ENCODE measurements around the gene LMF2. TPM values are rescaled to one million over a fixed set of nuclear protein-coding genes. Genes with fewer than 3 reads are reported as not detected.

The LMF2 gene
- total RNA-seq, 1 experiment from 2014 or later, result 56.9 TPM

- Histone ChIP-seq H4K20me1 (ENCODE audit: insufficient read depth) (no peaks in the 10 kb centered on the region), H3K4me1 (ENCODE audit: control insufficient read depth in 1 of 2, insufficient read depth in 2 of 2, low read length in 2 of 2) (peaks cover 4 to 8% of the 10 kb centered on the region in 2 experiments; a peak in 3 of 4 replicates), H3K27me3 (ENCODE audit: insufficient read depth, low read length) (no peaks in the 10 kb centered on the region), H3K9me2 (ENCODE audit: insufficient read depth) (no peaks in the 10 kb centered on the region), H3K4me2 (ENCODE audit: low read length) (no peak overlapping the region), H3K27ac (ENCODE audit: low read depth, low read length) (no peak overlapping the region), H3K36me3 (ENCODE audit: control insufficient read depth in 1 of 2, insufficient read depth in 2 of 2, low read length in 2 of 2) (0 out of 4 replicates have a peak, but pooled peaks cover 0 to 8% of the 10 kb centered on the region in 2 experiments), H3K79me2 (ENCODE audit: insufficient read depth, low read length) (0 out of 2 replicates have a peak, but pooled peaks cover 3% of the 10 kb centered on the region), H3K4me3 (replicated peaks in 1 of 2; ENCODE audit: low read depth in 1 of 2, low read length in 2 of 2) (no peak overlapping the region), H2AFZ (ENCODE audit: low read depth, low read length, poor library complexity, severe bottlenecking) (no peak overlapping the region), H3K9ac (ENCODE audit: low read length) (no peak overlapping the region), H3K9me3 (ENCODE audit: control insufficient read depth in 1 of 2, insufficient read depth in 1 of 2, low read depth in 1 of 2, low read length in 2 of 2) (no peaks in the 10 kb centered on the region)
- intact Hi-C loops (cut with micrococcal nuclease), result no loop called here
- ChIA-PET POLR2A (no interaction called here), RAD21 (ENCODE audit: low non-redundant PET in 1 of 2, low total read pairs in 2 of 2, uncharacterized antibody in 2 of 2, unreplicated experiment in 2 of 2) (no interaction called here), CTCF (no interaction called here)
- no peak for DNase-seq (ENCODE audit: low read depth, low spot score)
- ATAC-seq, result no peak
- TF ChIP-seq EZH2 (IDR thresholded peaks at IDR 0.05) (no peak), FOSL1 (IDR thresholded peaks at IDR 0.05; ENCODE audit: low read depth) (no peak), CBX3 (IDR thresholded peaks at IDR 0.05; ENCODE audit: low read depth) (no peak)
- BruUV-seq (replicated peaks), result no TSS peak
These were observed 7.0 kb downstream of the LMF2 start for GRCh38 chr22:50500452-50500851.

- H3K36me3 ChIP-seq (ENCODE audit: control insufficient read depth in 1 of 2, insufficient read depth in 2 of 2, low read length in 2 of 2), result no peaks in the 10 kb centered on the region
These were observed 9.1 kb downstream of the LMF2 start for GRCh38 chr22:50498322-50498890.

More at GRCh38 chr22:50498322-50498890, 9.1 kb downstream of the LMF2 start:
- Histone ChIP-seq H3K27me3 (ENCODE audit: insufficient read depth, low read length) (no peaks in the 10 kb centered on the region), H3K79me2 (ENCODE audit: insufficient read depth, low read length) (no peaks in the 10 kb centered on the region), H3K9me2 (ENCODE audit: insufficient read depth) (no peaks in the 10 kb centered on the region), H2AFZ (ENCODE audit: low read depth, low read length, poor library complexity, severe bottlenecking) (no peak overlapping the region), H3K27ac (ENCODE audit: low read depth, low read length) (no peak overlapping the region), H3K4me3 (replicated peaks in 1 of 2; ENCODE audit: low read depth in 1 of 2, low read length in 2 of 2) (peak overlapping the region in 1 of 2 experiments; percentile 9; a peak in 1 of 4 replicates), H4K20me1 (ENCODE audit: insufficient read depth) (no peaks in the 10 kb centered on the region), H3K4me1 (ENCODE audit: control insufficient read depth in 1 of 2, insufficient read depth in 2 of 2, low read length in 2 of 2) (peaks cover 4 to 8% of the 10 kb centered on the region in 2 experiments; a peak in 3 of 4 replicates), H3K9me3 (ENCODE audit: control insufficient read depth in 1 of 2, insufficient read depth in 1 of 2, low read depth in 1 of 2, low read length in 2 of 2) (no peaks in the 10 kb centered on the region), H3K9ac (ENCODE audit: low read length) (no peak overlapping the region), H3K4me2 (ENCODE audit: low read length) (peak overlapping the region; percentile 59)
- POLR2A ChIA-PET, result no interaction called here
- peak; percentile 91 for ATAC-seq
- no TSS peak for BruUV-seq (replicated peaks)
- peak; percentile 44 for DNase-seq (ENCODE audit: low read depth, low spot score)
- RAD21 ChIA-PET (ENCODE audit: low non-redundant PET in 1 of 2, low total read pairs in 2 of 2, uncharacterized antibody in 2 of 2, unreplicated experiment in 2 of 2), result no interaction called here
- CTCF ChIA-PET, result interaction anchor here (0.8 to 2.5 kb wide), 10 partner anchors 9 to 257 kb away, joined by 3 to 10 read pairs (median 4); partner anchors contain the start of genes LMF2, NCAPH2 and SCO2
- no peak for TF ChIP-seq POLR2AphosphoS5 (IDR thresholded peaks at IDR 0.05; ENCODE audit: low read depth, low read length)
- TF ChIP-seq EZH2phosphoT487 (IDR thresholded peaks at IDR 0.05; ENCODE audit: borderline replicate concordance), result no peak
- TF ChIP-seq CBX3 (IDR thresholded peaks at IDR 0.05; ENCODE audit: low read depth), result no peak
- no peak for TF ChIP-seq TCF7L2 (IDR thresholded peaks at IDR 0.05; ENCODE audit: borderline replicate concordance, extremely low read depth, insufficient read depth, insufficient read length)
- TF ChIP-seq CTCF (IDR thresholded peaks at IDR 0.05 in 2 of 3, conservative IDR thresholded peaks at IDR 0.05 in 1 of 3; ENCODE audit: borderline replicate concordance in 1 of 3, insufficient read depth in 1 of 3, low read depth in 2 of 3, low read length in 2 of 3), result peak; percentile 68 to 77 (median 76)
- TF ChIP-seq RAD21 (IDR thresholded peaks at IDR 0.05; ENCODE audit: low read depth), result peak; percentile 82
- no peak for TF ChIP-seq EZH2 (IDR thresholded peaks at IDR 0.05)
- intact Hi-C loops (cut with micrococcal nuclease), result loop anchor here (5.0 kb wide), 1 partner anchor 246 kb away; the partner anchor contains the start of gene HDAC10
